A673 (cell line): Measurements from ENCODE around the gene EIF4E3.

Source experiments
- EZH2 ChIP-seq: fragments of 200-600 bp; sonication (generic); IDR thresholded peaks from 2 replicates; pipeline ENCODE4 v1.6.1; 2017; ENCODE audit warnings: borderline replicate concordance, low read depth, mild to moderate bottlenecking, mixed read lengths, antibody characterized with exemption, low read length; ENCODE audit not compliant: poor library complexity, severe bottlenecking
- TF ChIP-seq, protein P1 (sequence below): fragments of 300-800, 200-600 bp; sonication (generic); conservative IDR thresholded peaks from 2 replicates; pipeline ENCODE4 v1.5.1; 2017; ENCODE audit warnings: low read depth, mild to moderate bottlenecking, antibody characterized with exemption, low read length, moderate library complexity, mixed read lengths

DNA sequence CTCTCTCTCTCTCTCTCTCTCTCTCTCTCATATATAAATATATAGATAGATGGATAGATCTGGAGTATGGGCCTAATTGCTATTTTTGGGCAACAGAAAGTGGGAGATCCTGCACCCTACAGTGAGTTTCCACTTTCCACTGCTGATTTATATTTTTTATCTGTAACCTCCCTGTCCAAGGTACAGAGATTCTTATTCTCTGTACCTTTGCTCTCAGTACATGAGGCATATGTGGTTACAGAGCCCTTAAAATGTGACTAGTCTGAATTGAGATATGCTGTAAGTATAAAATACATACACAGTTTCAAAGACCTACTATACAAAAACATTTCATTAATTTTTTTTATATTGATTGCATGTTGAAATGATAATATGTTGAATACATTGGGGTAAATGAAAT, 90.5 kb downstream of the EIF4E3 start:
- TF ChIP-seq, protein P1, sequence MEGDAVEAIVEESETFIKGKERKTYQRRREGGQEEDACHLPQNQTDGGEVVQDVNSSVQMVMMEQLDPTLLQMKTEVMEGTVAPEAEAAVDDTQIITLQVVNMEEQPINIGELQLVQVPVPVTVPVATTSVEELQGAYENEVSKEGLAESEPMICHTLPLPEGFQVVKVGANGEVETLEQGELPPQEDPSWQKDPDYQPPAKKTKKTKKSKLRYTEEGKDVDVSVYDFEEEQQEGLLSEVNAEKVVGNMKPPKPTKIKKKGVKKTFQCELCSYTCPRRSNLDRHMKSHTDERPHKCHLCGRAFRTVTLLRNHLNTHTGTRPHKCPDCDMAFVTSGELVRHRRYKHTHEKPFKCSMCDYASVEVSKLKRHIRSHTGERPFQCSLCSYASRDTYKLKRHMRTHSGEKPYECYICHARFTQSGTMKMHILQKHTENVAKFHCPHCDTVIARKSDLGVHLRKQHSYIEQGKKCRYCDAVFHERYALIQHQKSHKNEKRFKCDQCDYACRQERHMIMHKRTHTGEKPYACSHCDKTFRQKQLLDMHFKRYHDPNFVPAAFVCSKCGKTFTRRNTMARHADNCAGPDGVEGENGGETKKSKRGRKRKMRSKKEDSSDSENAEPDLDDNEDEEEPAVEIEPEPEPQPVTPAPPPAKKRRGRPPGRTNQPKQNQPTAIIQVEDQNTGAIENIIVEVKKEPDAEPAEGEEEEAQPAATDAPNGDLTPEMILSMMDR: no peak
- no peak for TF ChIP-seq EZH2
